ENCODE results near the gene SPC24. TPM values are rescaled to one million over a fixed set of nuclear protein-coding genes. Genes with fewer than 3 reads are reported as not detected.

The SPC24 gene
- total and polyA plus RNA-seq, 2 donors (not counting 3 experiments of a cell fraction or from before 2014, with no cell fraction given) = 19.8 to 70.0 TPM

GRCh38 chr19:11106477-11106876, 49.1 kb downstream of the SPC24 start:
- H3K4me3 ChIP-seq (replicated peaks in 1 of 3; ENCODE audit: insufficient read depth in 1 of 3, low read depth in 1 of 3, low read length in 3 of 3) = no peak overlapping the region
- intact Hi-C loops (cut with micrococcal nuclease) (no loop called here), dilution Hi-C loops (cut with MboI; ENCODE audit: extremely low pct_ligation_motif_present, low sequenced_read_pairs) (no loop called here)
- POLR2A ChIA-PET = interaction anchor here (0.6 kb wide), 1 partner anchor 12 kb away, joined by 3 read pairs; no protein-coding TSS in a partner anchor
- H4K20me1 ChIP-seq (replicated peaks; ENCODE audit: control insufficient read depth, extremely low read depth, insufficient read depth, low read length) = no peaks in the 10 kb centered on the region
- no peaks in the 10 kb centered on the region for H3K9me1 ChIP-seq (replicated peaks; ENCODE audit: control insufficient read depth, extremely low read depth, insufficient read depth, low read length)
- H3K27ac ChIP-seq (ENCODE audit: insufficient read depth, low read depth, low read length) = no peak overlapping the region
- BruUV-seq (replicated peaks) = no TSS peak
- DNase-seq (ENCODE audit: low read depth, low spot score) (no peak), FAIRE-seq (no peak)
- H3K79me2 ChIP-seq (ENCODE audit: control insufficient read depth, insufficient read depth, low read length) = peaks cover 63% of the 10 kb centered on the region
- TF ChIP-seq CTCF (IDR thresholded peaks at IDR 0.05; ENCODE audit: extremely low read depth in 1 of 2, insufficient read depth in 1 of 2, low read depth in 1 of 2, low read length in 2 of 2) = no peak
- TF ChIP-seq POLR2A (IDR thresholded peaks at IDR 0.05; ENCODE audit: low read depth, low read length) = no peak
- no peak for TF ChIP-seq EZH2 (IDR thresholded peaks at IDR 0.05; ENCODE audit: borderline replicate concordance, low read depth, low read length, severe bottlenecking)
- no peak for TF ChIP-seq MYC (IDR thresholded peaks at IDR 0.05; ENCODE audit: low read depth, low read length)
- TF ChIP-seq GATA2 (IDR thresholded peaks at IDR 0.05; ENCODE audit: insufficient read depth, insufficient read length, low read depth, low read length) = no peak
- no peak for TF ChIP-seq JUN (IDR thresholded peaks at IDR 0.05; ENCODE audit: borderline replicate concordance, insufficient read depth, insufficient read length, low read depth)
- no peak for TF ChIP-seq MAX (IDR thresholded peaks at IDR 0.05; ENCODE audit: insufficient read depth, insufficient read length)
- no peak for TF ChIP-seq FOS (IDR thresholded peaks at IDR 0.05; ENCODE audit: borderline replicate concordance, insufficient read depth, low read length)
- no peak for TF ChIP-seq POLR2AphosphoS5 (IDR thresholded peaks at IDR 0.05; ENCODE audit: insufficient read depth, low read depth, low read length)
- no peak overlapping the region for H3K4me2 ChIP-seq (ENCODE audit: insufficient read depth, low read length)
- H3K9ac ChIP-seq (replicated peaks; ENCODE audit: extremely low read depth, insufficient read depth, low read length) = no peak overlapping the region
- H3K27me3 ChIP-seq (ENCODE audit: control insufficient read depth in 2 of 2, insufficient read depth in 2 of 2, low read length in 2 of 2) = no peaks in the 10 kb centered on the region
- no peaks in the 10 kb centered on the region for H3K4me1 ChIP-seq (ENCODE audit: control insufficient read depth, extremely low read depth, insufficient read depth, low read length)
- no peaks in the 10 kb centered on the region for H3K9me3 ChIP-seq (replicated peaks; ENCODE audit: control insufficient read depth, insufficient read depth, low read length)
- CTCF ChIA-PET = no interaction called here
- no peak overlapping the region for H2AFZ ChIP-seq (ENCODE audit: low read depth, low read length)
- H3K36me3 ChIP-seq (ENCODE audit: control insufficient read depth in 2 of 2, extremely low read depth in 1 of 2, insufficient read depth in 2 of 2, low read length in 2 of 2) = peaks cover 26 to 36% of the 10 kb centered on the region in 2 experiments

Data from endothelial cell of umbilical vein (primary cell).